ENCODE data around the gene S1PR5. TPM values are rescaled to one million over a fixed set of nuclear protein-coding genes. Genes with fewer than 3 reads are reported as not detected.
"Not testable (repeated sequence)": the region's sequence is repeated elsewhere in the genome, so short reads cannot be mapped to it uniquely, and the experiment has no call there.

S1PR5 gene
- polyA plus RNA-seq, 1 experiment = 0.40 TPM

GRCh38 chr19:10538204-10538983, 21.1 kb upstream of the S1PR5 start:
- ChIA-PET POLR2A (no interaction called here), CTCF (no interaction called here)
- no peaks in the 10 kb centered on the region for H3K36me3 ChIP-seq (ENCODE audit: control insufficient read depth, insufficient read depth, low read length)
- no peak for DNase-seq (ENCODE audit: low read depth)
- TF ChIP-seq CTCF (IDR thresholded peaks at IDR 0.05; ENCODE audit: insufficient read depth, low read depth, low read length) = no peak
- peaks cover 2% of the 10 kb centered on the region for H3K27me3 ChIP-seq (ENCODE audit: control insufficient read depth, insufficient read depth, low read length)
- no peak overlapping the region for H3K4me3 ChIP-seq (ENCODE audit: low read depth, low read length)

- ChIA-PET POLR2A (interaction anchor here (0.6 kb wide), 1 partner anchor 351 kb away, joined by 7 read pairs; no protein-coding TSS in a partner anchor), CTCF (interaction anchor here (1.4 kb wide), 1 partner anchor 28 kb away, joined by 3 read pairs; no protein-coding TSS in a partner anchor)
- Histone ChIP-seq H3K36me3 (ENCODE audit: control insufficient read depth, insufficient read depth, low read length) (no peaks in the 10 kb centered on the region), H3K4me3 (ENCODE audit: low read depth, low read length) (no peak overlapping the region), H3K27me3 (ENCODE audit: control insufficient read depth, insufficient read depth, low read length) (peaks cover 2% of the 10 kb centered on the region)
- TF ChIP-seq CTCF (IDR thresholded peaks at IDR 0.05; ENCODE audit: insufficient read depth, low read depth, low read length) = no peak
- DNase-seq (ENCODE audit: low read depth) = no peak
Measured at GRCh38 chr19:10537668-10538067, 20.4 kb upstream of the S1PR5 start.

- ChIA-PET POLR2A (no interaction called here), CTCF (interaction anchor here (1.0 to 1.3 kb wide), 2 partner anchors 9 to 36 kb away, joined by 3 to 5 read pairs; no protein-coding TSS in a partner anchor)
- Histone ChIP-seq H3K4me3 (ENCODE audit: low read depth, low read length) (no peak overlapping the region), H3K27me3 (ENCODE audit: control insufficient read depth, insufficient read depth, low read length) (peaks cover 2% of the 10 kb centered on the region), H3K36me3 (ENCODE audit: control insufficient read depth, insufficient read depth, low read length) (no peaks in the 10 kb centered on the region)
- DNase-seq (ENCODE audit: low read depth) = no peak
- TF ChIP-seq CTCF (IDR thresholded peaks at IDR 0.05; ENCODE audit: insufficient read depth, low read depth, low read length) = no peak
Measured at GRCh38 chr19:10535613-10536012, 18.4 kb upstream of the S1PR5 start.

GRCh38 chr19:10533646-10534386, 16.6 kb upstream of the S1PR5 start:
- Histone ChIP-seq H3K4me3 (ENCODE audit: low read depth, low read length) (no peak overlapping the region), H3K36me3 (ENCODE audit: control insufficient read depth, insufficient read depth, low read length) (no peaks in the 10 kb centered on the region), H3K27me3 (ENCODE audit: control insufficient read depth, insufficient read depth, low read length) (peaks cover 2% of the 10 kb centered on the region)
- DNase-seq (ENCODE audit: low read depth) = peak; percentile 96
- POLR2A ChIA-PET = no interaction called here
- TF ChIP-seq CTCF (IDR thresholded peaks at IDR 0.05; ENCODE audit: insufficient read depth, low read depth, low read length) = no peak
- CTCF ChIA-PET = interaction anchor here (0.7 to 1.5 kb wide), 2 partner anchors 8 to 25 kb away, joined by 3 to 7 read pairs; no protein-coding TSS in a partner anchor

GRCh38 chr19:10532457-10532856, 15.2 kb upstream of the S1PR5 start:
- ChIA-PET CTCF (interaction anchor here (0.8 to 1.2 kb wide), 2 partner anchors 9 to 26 kb away, joined by 3 read pairs; no protein-coding TSS in a partner anchor), POLR2A (no interaction called here)
- no peak for TF ChIP-seq CTCF (IDR thresholded peaks at IDR 0.05; ENCODE audit: insufficient read depth, low read depth, low read length)
- Histone ChIP-seq H3K36me3 (ENCODE audit: control insufficient read depth, insufficient read depth, low read length) (no peaks in the 10 kb centered on the region), H3K4me3 (ENCODE audit: low read depth, low read length) (no peak overlapping the region), H3K27me3 (ENCODE audit: control insufficient read depth, insufficient read depth, low read length) (no peaks in the 10 kb centered on the region; the same call in 1 of the 2 replicates)
- no peak for DNase-seq (ENCODE audit: low read depth)

- H3K27me3 ChIP-seq (ENCODE audit: control insufficient read depth, insufficient read depth, low read length) = not testable (repeated sequence)
Measured at GRCh38 chr19:10526887-10527286, 9.6 kb upstream of the S1PR5 start.

More at GRCh38 chr19:10526887-10527286, 9.6 kb upstream of the S1PR5 start:
- H3K4me3 ChIP-seq (ENCODE audit: low read depth, low read length); POLR2A ChIA-PET; H3K36me3 ChIP-seq (ENCODE audit: control insufficient read depth, insufficient read depth, low read length); DNase-seq (ENCODE audit: low read depth): not testable (repeated sequence)
- CTCF ChIA-PET = interaction anchor here (2.4 kb wide), 1 partner anchor 17 kb away, joined by 6 read pairs; no protein-coding TSS in a partner anchor

All from BJ (cell line).